ENCODE measurements around the gene EYS. TPM values are rescaled to one million over a fixed set of nuclear protein-coding genes. Genes with fewer than 3 reads are reported as not detected.

EYS gene
- total and polyA plus RNA-seq, 9 of the 15 experiments (the other 6 are each of a cell fraction or from before 2014, with no cell fraction given) = 0.03 to 0.36 (median 0.10) TPM; not detected in 2

DNA sequence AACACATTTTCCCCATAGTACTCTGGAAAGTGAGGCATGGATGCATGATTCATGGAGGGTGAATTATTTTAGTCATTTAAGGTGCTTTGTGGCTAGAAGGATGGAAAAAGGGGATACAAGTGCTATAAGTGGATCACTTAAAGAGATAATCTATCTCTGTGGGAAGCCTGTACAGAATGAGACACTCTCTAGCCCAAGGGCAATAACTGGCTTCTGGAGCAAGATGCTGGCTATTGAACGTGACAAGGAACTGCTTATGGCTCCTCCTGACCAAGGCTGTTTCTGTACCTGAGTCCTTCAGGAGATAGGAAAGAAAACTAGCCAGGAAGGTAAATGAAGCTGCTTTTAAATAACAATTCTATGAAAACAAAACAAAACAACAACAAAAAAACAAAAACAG is 590.7 kb downstream of the EYS start (continued):
- no peak for TF ChIP-seq MYNN (IDR thresholded peaks at IDR 0.05)
- no peak for TF ChIP-seq MYNN (CRISPR knock-in tag; IDR thresholded peaks at IDR 0.05)
- TF ChIP-seq MTF1 (CRISPR knock-in tag; IDR thresholded peaks at IDR 0.05; ENCODE audit: borderline replicate concordance) = no peak
- TF ChIP-seq SP1 (CRISPR knock-in tag; IDR thresholded peaks at IDR 0.05) = no peak
- TF ChIP-seq HDAC1 (IDR thresholded peaks at IDR 0.05) = no peak
- no peak for TF ChIP-seq ELF2 (CRISPR knock-in tag; IDR thresholded peaks at IDR 0.05)
- TF ChIP-seq, protein P1, sequence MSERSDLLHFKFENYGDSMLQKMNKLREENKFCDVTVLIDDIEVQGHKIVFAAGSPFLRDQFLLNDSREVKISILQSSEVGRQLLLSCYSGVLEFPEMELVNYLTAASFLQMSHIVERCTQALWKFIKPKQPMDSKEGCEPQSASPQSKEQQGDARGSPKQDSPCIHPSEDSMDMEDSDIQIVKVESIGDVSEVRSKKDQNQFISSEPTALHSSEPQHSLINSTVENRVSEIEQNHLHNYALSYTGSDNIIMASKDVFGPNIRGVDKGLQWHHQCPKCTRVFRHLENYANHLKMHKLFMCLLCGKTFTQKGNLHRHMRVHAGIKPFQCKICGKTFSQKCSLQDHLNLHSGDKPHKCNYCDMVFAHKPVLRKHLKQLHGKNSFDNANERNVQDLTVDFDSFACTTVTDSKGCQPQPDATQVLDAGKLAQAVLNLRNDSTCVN (CRISPR knock-in tag; IDR thresholded peaks at IDR 0.05) = no peak

DNA sequence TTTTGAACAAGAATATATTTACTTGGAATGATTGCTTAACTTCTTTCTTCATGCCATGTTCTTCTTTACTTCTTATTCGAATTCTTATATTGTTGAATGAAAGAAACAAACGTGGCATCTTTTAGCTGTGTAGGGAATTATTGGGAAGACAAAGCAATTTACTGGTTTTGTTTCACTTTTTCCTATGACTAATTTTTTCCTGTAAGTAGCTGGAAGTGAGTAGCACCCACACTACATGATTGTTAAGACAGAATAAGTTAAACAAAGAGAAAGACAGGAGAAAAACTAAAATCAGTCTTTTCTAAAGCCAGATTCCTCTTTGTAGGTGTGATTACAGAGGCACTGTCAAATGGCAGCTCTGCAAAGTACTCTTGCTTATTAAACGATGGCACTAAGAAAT is 593.4 kb downstream of the EYS start:
- DNase-seq (ENCODE audit: extremely low read depth in 1 of 4, low spot score in 3 of 4) (no peak), ATAC-seq (no peak), FAIRE-seq (no peak)
- no peaks in the 10 kb centered on the region for H3K79me2 ChIP-seq (ENCODE audit: control insufficient read depth, insufficient read depth, low read length)
- no peak overlapping the region for H3K9ac ChIP-seq (ENCODE audit: insufficient read depth in 1 of 2, low read depth in 2 of 2, low read length in 2 of 2)
- no peak overlapping the region for H3K27ac ChIP-seq (ENCODE audit: extremely low read depth, low read depth, low read length)
- BruUV-seq (replicated peaks) = no TSS peak
- no peak overlapping the region for H3K4me3 ChIP-seq
- H3K27me3 ChIP-seq (ENCODE audit: control insufficient read depth in 2 of 2, insufficient read depth in 2 of 2, low read length in 2 of 2) = no peaks in the 10 kb centered on the region
- intact Hi-C loops (cut with micrococcal nuclease) (no loop called here), in situ Hi-C loops (cut with MboI) (no loop called here)
- H3K9me3 ChIP-seq (replicated peaks; ENCODE audit: control insufficient read depth, insufficient read depth, low read depth, low read length) = 0 out of 2 replicates have a peak, but pooled peaks cover 3% of the 10 kb centered on the region
- CTCF ChIA-PET (ENCODE audit: low intra/inter-chr PET ratio) = no interaction called here
- no peaks in the 10 kb centered on the region for H3K9me1 ChIP-seq (ENCODE audit: control insufficient read depth, insufficient read depth, low read length)
- POLR2A ChIA-PET = no interaction called here
- H3K36me3 ChIP-seq (ENCODE audit: control insufficient read depth, insufficient read depth, low read length) = no peaks in the 10 kb centered on the region
- no peak overlapping the region for H3K4me2 ChIP-seq (ENCODE audit: insufficient read depth, low read length)
- WGBS (ENCODE audit: insufficient coverage, low coverage, missing lambda C conversion rate) = 2% methylated on average over 3 of the region's 3 CpGs
- H3K4me1 ChIP-seq (replicated peaks in 1 of 2; ENCODE audit: control insufficient read depth in 2 of 2, insufficient read depth in 2 of 2, low read length in 2 of 2) = no peaks in the 10 kb centered on the region
- no peak overlapping the region for H2AFZ ChIP-seq (ENCODE audit: low read depth, low read length)
- H4K20me1 ChIP-seq (replicated peaks; ENCODE audit: control insufficient read depth, insufficient read depth, low read length) = no peaks in the 10 kb centered on the region
- TF ChIP-seq ZNF12 (CRISPR knock-in tag; IDR thresholded peaks at IDR 0.05) = no peak
- TF ChIP-seq ZNF77 (CRISPR knock-in tag; IDR thresholded peaks at IDR 0.05) = no peak
- no peak for TF ChIP-seq CC2D1A (IDR thresholded peaks at IDR 0.05)
- no peak for TF ChIP-seq ETV5 (CRISPR knock-in tag; IDR thresholded peaks at IDR 0.05; ENCODE audit: low read depth)
- TF ChIP-seq L3MBTL2 (IDR thresholded peaks at IDR 0.05) = no peak
- TF ChIP-seq, protein P2, sequence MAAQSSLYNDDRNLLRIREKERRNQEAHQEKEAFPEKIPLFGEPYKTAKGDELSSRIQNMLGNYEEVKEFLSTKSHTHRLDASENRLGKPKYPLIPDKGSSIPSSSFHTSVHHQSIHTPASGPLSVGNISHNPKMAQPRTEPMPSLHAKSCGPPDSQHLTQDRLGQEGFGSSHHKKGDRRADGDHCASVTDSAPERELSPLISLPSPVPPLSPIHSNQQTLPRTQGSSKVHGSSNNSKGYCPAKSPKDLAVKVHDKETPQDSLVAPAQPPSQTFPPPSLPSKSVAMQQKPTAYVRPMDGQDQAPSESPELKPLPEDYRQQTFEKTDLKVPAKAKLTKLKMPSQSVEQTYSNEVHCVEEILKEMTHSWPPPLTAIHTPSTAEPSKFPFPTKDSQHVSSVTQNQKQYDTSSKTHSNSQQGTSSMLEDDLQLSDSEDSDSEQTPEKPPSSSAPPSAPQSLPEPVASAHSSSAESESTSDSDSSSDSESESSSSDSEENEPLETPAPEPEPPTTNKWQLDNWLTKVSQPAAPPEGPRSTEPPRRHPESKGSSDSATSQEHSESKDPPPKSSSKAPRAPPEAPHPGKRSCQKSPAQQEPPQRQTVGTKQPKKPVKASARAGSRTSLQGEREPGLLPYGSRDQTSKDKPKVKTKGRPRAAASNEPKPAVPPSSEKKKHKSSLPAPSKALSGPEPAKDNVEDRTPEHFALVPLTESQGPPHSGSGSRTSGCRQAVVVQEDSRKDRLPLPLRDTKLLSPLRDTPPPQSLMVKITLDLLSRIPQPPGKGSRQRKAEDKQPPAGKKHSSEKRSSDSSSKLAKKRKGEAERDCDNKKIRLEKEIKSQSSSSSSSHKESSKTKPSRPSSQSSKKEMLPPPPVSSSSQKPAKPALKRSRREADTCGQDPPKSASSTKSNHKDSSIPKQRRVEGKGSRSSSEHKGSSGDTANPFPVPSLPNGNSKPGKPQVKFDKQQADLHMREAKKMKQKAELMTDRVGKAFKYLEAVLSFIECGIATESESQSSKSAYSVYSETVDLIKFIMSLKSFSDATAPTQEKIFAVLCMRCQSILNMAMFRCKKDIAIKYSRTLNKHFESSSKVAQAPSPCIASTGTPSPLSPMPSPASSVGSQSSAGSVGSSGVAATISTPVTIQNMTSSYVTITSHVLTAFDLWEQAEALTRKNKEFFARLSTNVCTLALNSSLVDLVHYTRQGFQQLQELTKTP (IDR thresholded peaks at IDR 0.05; ENCODE audit: low read depth in 1 of 2, partially characterized antibody in 2 of 2) = no peak
- no peak for TF ChIP-seq NCOA6 (IDR thresholded peaks at IDR 0.05)
- TF ChIP-seq, protein P3, sequence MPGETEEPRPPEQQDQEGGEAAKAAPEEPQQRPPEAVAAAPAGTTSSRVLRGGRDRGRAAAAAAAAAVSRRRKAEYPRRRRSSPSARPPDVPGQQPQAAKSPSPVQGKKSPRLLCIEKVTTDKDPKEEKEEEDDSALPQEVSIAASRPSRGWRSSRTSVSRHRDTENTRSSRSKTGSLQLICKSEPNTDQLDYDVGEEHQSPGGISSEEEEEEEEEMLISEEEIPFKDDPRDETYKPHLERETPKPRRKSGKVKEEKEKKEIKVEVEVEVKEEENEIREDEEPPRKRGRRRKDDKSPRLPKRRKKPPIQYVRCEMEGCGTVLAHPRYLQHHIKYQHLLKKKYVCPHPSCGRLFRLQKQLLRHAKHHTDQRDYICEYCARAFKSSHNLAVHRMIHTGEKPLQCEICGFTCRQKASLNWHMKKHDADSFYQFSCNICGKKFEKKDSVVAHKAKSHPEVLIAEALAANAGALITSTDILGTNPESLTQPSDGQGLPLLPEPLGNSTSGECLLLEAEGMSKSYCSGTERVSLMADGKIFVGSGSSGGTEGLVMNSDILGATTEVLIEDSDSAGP (CRISPR knock-in tag; IDR thresholded peaks at IDR 0.05) = no peak
